ENCODE data around the gene ZNF438.

GRCh38 chr10:31073996-31074721 is 42.5 kb upstream of the ZNF438 start:
- no peak for TF ChIP-seq PATZ1 (CRISPR knock-in tag; IDR thresholded peaks at IDR 0.05; ENCODE audit: borderline replicate concordance)
- TF ChIP-seq ZNF8 (CRISPR knock-in tag; IDR thresholded peaks at IDR 0.05): no peak
- TF ChIP-seq OSR1 (CRISPR knock-in tag; IDR thresholded peaks at IDR 0.05): no peak
- no peak for TF ChIP-seq BACH2 (CRISPR knock-in tag; IDR thresholded peaks at IDR 0.05; ENCODE audit: borderline replicate concordance)
- no peak for TF ChIP-seq ZNF565 (CRISPR knock-in tag; conservative IDR thresholded peaks at IDR 0.05; ENCODE audit: low read depth)
- no peak for TF ChIP-seq ISL1 (CRISPR knock-in tag; IDR thresholded peaks at IDR 0.05)
- TF ChIP-seq CSRNP3 (CRISPR knock-in tag; IDR thresholded peaks at IDR 0.05): no peak
- TF ChIP-seq TSHZ2 (CRISPR knock-in tag; IDR thresholded peaks at IDR 0.05): no peak
- no peak for TF ChIP-seq RARB (CRISPR knock-in tag; IDR thresholded peaks at IDR 0.05)
- TF ChIP-seq ZFP3 (CRISPR knock-in tag; IDR thresholded peaks at IDR 0.05): no peak
- no peak for TF ChIP-seq ESRRG (CRISPR knock-in tag; IDR thresholded peaks at IDR 0.05)

Measured in SK-N-SH treated with all-trans-retinoic acid at 6 μM for 48 hours (cell line).